Measurements from ENCODE around the gene CSF3R. TPM values are rescaled to one million over a fixed set of nuclear protein-coding genes. Genes with fewer than 3 reads are reported as not detected.
"Not testable (repeated sequence)": the region's sequence is repeated elsewhere in the genome, so short reads cannot be mapped to it uniquely, and the experiment has no call there.

Gene CSF3R
- total RNA-seq, 1 experiment from 2014 or later, result not detected

DNA sequence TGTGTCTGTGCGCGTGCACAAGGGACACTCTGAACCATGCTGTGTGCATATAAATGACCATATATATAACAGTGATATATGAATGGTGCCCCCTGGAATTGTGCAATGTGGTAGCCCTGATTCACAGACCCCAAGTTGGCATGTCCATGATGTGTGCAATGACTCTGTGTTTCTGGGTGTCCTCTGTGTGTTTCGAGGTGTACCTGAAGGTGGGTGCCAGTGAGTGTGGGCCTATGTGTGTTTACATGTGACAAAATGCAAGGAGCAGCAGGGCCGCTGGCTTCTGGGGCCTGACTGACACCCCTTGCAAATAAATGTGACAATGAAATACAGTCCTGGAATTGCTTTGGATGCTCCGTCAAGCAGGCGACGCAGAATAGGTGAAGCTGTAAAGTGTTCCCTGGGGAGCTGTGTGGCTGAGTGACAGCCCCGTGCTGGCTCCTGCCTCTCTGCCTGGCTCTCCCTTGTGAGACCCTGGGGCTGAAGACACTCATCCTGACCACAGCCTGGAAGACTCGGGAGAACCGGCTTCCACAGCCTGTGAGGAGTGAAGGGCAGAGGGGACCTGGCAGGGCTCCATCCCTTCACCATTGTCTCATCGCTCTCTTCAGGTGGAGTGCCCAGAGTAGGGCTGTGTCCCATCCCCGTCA is 38.2 kb upstream of the CSF3R start:
- Histone ChIP-seq H3K4me3 (no peak overlapping the region), H3K27ac (no peak overlapping the region), H3K4me1 (replicated peaks) (no peaks in the 10 kb centered on the region), H3K9me3 (replicated peaks) (no peaks in the 10 kb centered on the region), H3K36me3 (no peaks in the 10 kb centered on the region), H3K27me3 (replicated peaks) (peaks cover 3% of the 10 kb centered on the region; the same call in 1 of the 2 replicates)
- peak in 1 of 2 experiments; percentile 12 for DNase-seq (ENCODE audit: low read depth in 1 of 2, low spot score in 2 of 2)

GRCh38 chr1:36520056-36520455 is 37.3 kb upstream of the CSF3R start:
- no peak for DNase-seq (ENCODE audit: low read depth in 1 of 2, low spot score in 2 of 2)
- H3K27ac ChIP-seq, result no peak overlapping the region
- no peaks in the 10 kb centered on the region for H3K27me3 ChIP-seq (replicated peaks)
- no peaks in the 10 kb centered on the region for H3K4me1 ChIP-seq (replicated peaks)
- no peaks in the 10 kb centered on the region for H3K36me3 ChIP-seq
- H3K4me3 ChIP-seq, result no peak overlapping the region
- no peaks in the 10 kb centered on the region for H3K9me3 ChIP-seq (replicated peaks)

- Histone ChIP-seq H3K4me3 (no peak overlapping the region), H3K27ac (no peak overlapping the region), H3K36me3 (no peaks in the 10 kb centered on the region), H3K9me3 (replicated peaks) (no peaks in the 10 kb centered on the region), H3K27me3 (replicated peaks) (peaks cover 5% of the 10 kb centered on the region; the same call in 1 of the 2 replicates), H3K4me1 (replicated peaks) (no peaks in the 10 kb centered on the region)
- no peak for DNase-seq (ENCODE audit: low read depth in 1 of 2, low spot score in 2 of 2)
Observed at GRCh38 chr1:36517011-36517771, 34.5 kb upstream of the CSF3R start.

DNA sequence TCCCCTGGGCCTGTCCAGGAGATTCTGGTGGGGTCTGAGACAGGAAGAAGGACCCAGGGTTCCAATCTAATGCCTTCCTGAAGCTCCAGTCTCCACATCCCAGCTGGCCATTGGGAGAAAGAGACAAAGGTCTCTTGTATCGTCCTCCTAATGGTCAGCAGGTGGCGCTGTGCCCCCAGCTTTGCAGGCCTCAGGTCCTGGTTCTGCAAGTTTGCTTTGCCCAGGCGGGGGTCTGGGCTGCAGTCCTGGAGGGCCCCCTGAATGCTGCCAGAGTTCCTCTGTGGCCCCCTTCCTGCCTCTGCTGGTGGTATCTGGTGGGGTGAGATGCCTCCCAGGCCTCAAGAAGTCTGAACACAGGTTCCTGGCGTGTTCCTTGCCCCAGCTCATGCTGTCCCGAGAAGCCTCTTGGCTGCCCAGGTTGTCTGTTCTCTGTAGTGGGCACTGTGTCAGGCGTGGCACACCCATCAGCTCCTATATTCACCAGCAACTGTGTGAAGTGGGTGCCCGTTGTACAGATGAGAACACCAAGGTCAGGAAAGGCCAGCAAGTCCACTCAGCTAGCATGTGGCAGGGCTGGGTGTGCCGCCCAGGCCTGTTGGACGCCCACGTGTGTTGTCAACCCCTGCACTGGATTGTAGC is 33.8 kb upstream of the CSF3R start:
- Histone ChIP-seq H3K4me3 (no peak overlapping the region), H3K9me3 (replicated peaks) (no peaks in the 10 kb centered on the region), H3K4me1 (replicated peaks) (no peaks in the 10 kb centered on the region), H3K36me3 (no peaks in the 10 kb centered on the region), H3K27me3 (replicated peaks) (peaks cover 5% of the 10 kb centered on the region; the same call in 1 of the 2 replicates), H3K27ac (no peak overlapping the region)
- DNase-seq (ENCODE audit: low read depth in 1 of 2, low spot score in 2 of 2), result peak in 1 of 2 experiments; percentile 38

DNA sequence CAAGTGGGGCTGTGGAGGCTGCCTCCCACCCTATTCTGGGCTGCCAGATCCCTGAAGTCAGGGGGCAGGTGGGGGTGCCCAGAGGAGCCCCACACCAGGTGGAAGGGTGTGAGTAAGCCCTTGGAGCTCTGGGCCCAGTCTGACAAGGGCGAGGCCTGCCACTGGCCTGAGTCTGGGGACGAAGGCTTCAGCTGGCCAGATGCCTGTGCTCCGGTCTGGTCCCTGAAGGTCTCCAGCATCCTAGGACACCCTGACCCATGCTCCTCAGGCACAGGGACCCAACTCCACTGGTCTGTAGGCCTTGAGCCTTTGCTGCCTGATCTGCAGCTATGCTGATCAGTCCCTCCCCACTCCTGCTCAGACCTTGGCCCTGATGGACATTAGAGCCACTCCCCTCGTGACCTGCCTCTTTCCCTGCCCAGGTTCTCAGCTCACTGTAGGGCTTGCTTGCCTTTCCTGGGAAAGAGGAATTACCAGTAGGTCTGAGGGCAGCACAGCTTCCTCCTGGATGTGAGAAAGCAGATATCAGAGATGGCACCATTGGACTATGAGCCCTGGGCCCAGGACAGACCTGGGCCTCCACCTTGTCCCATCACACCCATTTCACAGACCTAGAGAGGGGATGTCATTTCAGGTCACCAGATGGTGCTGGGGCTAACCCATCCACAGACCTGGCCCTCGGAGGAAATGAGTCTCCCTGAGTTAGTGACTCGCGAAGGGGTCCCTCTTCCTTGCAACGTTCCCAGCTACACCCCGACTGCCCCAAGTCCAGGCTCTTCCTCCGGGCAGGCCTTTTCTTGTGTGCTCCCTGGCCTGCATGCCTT is 32.8 kb upstream of the CSF3R start:
- Histone ChIP-seq H3K4me3 (no peak overlapping the region), H3K4me1 (replicated peaks) (no peaks in the 10 kb centered on the region), H3K27me3 (replicated peaks) (peaks cover 5% of the 10 kb centered on the region; the same call in 1 of the 2 replicates), H3K36me3 (no peaks in the 10 kb centered on the region), H3K27ac (no peak overlapping the region), H3K9me3 (replicated peaks) (no peaks in the 10 kb centered on the region)
- no peak for DNase-seq (ENCODE audit: low read depth in 1 of 2, low spot score in 2 of 2)

DNA sequence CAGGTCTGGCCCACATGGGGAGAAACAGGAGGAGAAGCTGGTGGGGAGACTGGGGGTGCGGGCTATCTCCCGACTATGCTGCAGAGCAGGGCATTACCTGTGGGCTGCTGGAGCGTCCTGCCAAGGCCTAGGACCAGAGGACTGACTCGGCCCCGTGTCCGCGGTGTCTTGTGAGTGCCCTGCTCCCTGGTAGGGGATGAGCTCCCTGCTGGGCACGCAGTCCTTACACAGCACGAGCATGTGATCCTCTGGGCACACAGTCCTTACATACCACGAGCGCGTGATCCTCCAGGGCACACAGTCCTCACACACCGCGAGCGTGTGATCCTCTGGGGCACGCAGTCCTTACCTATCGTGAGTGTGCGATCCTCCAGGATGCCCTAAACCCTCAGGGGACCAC is 31.8 kb upstream of the CSF3R start:
- Histone ChIP-seq H3K4me3 (no peak overlapping the region), H3K4me1 (replicated peaks) (no peaks in the 10 kb centered on the region), H3K27me3 (replicated peaks) (peaks cover 5% of the 10 kb centered on the region; the same call in 1 of the 2 replicates), H3K36me3 (no peaks in the 10 kb centered on the region), H3K9me3 (replicated peaks) (no peaks in the 10 kb centered on the region), H3K27ac (no peak overlapping the region)
- DNase-seq (ENCODE audit: low read depth in 1 of 2, low spot score in 2 of 2), result no peak

DNA sequence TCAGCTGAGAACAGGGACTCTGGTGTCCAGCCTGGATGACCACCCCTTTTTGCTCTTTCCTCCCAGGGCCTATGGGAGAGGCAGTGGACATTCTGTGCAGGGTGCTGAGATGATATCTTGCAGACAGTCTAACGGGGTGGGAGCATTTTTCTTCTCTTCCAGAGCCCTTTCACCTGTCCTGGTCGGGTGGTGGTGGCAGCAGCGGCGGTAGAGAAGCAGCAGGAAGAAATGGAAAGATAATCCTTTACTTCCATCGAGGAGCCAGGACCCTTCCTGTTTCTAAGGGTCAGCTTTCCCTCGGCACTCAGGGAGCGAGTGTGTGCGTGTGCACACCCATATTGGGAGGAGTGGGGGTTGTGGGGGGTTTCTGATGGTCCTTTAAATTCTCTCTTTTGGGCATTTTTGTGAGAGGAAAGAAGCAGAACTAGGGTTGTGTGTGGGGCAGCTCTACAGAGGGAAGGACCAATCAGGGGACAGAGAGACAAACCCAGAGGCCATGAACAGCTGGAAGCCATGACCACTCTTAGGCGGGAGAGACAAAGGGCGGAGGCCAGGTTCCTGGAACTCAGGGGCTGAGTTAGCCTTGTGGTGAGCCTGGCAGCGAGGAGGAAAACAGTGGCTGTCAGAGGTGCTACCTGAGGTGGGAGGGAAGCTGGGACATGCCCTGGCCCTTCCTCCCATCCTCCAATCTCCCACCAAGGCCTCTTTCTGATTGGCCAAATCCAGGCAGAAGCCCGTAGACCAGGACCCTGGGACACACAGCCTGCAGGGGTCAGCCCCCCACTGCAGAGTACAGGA is 31.2 kb upstream of the CSF3R start:
- Histone ChIP-seq H3K27me3 (replicated peaks) (peaks cover 5% of the 10 kb centered on the region; the same call in 1 of the 2 replicates), H3K4me3 (no peak overlapping the region), H3K27ac (no peak overlapping the region), H3K4me1 (replicated peaks) (no peaks in the 10 kb centered on the region), H3K36me3 (no peaks in the 10 kb centered on the region), H3K9me3 (replicated peaks) (0 out of 2 replicates have a peak, but pooled peaks cover under 1% of the 10 kb centered on the region)
- no peak for DNase-seq (ENCODE audit: low read depth in 1 of 2, low spot score in 2 of 2)

DNA sequence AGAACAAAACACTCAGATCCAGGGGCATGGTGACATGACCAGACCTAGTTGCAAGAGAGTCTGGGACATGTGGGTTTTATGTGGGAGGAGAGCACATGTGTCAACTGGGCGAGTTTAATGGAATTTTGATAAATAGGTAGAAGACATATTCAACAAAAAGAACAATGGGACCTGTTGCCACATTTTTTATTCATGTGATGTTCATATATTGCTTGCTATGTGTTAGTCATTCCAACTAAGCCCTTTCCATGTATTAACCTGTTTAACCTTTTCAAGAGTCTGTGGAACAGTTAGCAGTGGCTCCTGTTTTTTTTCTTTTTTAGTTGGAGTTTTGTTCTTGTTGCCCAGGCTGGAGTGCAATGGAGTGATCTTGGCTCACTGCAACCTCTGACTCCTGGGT is 30.1 kb upstream of the CSF3R start:
- no peak for DNase-seq (ENCODE audit: low read depth in 1 of 2, low spot score in 2 of 2)
- no peak overlapping the region for H3K4me3 ChIP-seq
- H3K27me3 ChIP-seq (replicated peaks), result peaks cover 5% of the 10 kb centered on the region; the same call in 1 of the 2 replicates
- no peak overlapping the region for H3K27ac ChIP-seq
- H3K36me3 ChIP-seq, result no peaks in the 10 kb centered on the region
- 0 out of 2 replicates have a peak, but pooled peaks cover 2% of the 10 kb centered on the region for H3K9me3 ChIP-seq (replicated peaks)
- no peaks in the 10 kb centered on the region for H3K4me1 ChIP-seq (replicated peaks)

- Histone ChIP-seq H3K4me1 (replicated peaks) (no peaks in the 10 kb centered on the region), H3K4me3 (no peak overlapping the region), H3K27me3 (replicated peaks) (peaks cover 5% of the 10 kb centered on the region; the same call in 1 of the 2 replicates), H3K36me3 (no peaks in the 10 kb centered on the region), H3K9me3 (replicated peaks) (0 out of 2 replicates have a peak, but pooled peaks cover 2% of the 10 kb centered on the region), H3K27ac (no peak overlapping the region)
- no peak for DNase-seq (ENCODE audit: low read depth in 1 of 2, low spot score in 2 of 2)
Observed at GRCh38 chr1:36511804-36512798, 29.4 kb upstream of the CSF3R start.

GRCh38 chr1:36511220-36511619 is 28.5 kb upstream of the CSF3R start:
- DNase-seq (ENCODE audit: low read depth in 1 of 2, low spot score in 2 of 2); H3K4me3 ChIP-seq; H3K4me1 ChIP-seq (replicated peaks); H3K9me3 ChIP-seq (replicated peaks); H3K36me3 ChIP-seq; H3K27ac ChIP-seq: not testable (repeated sequence)
- H3K27me3 ChIP-seq (replicated peaks), result peaks cover 12% of the 10 kb centered on the region

GRCh38 chr1:36510418-36510817 is 27.7 kb upstream of the CSF3R start:
- Histone ChIP-seq H3K4me3 (no peak overlapping the region), H3K9me3 (replicated peaks) (0 out of 2 replicates have a peak, but pooled peaks cover 2% of the 10 kb centered on the region), H3K4me1 (replicated peaks) (no peaks in the 10 kb centered on the region), H3K27me3 (replicated peaks) (peaks cover 15% of the 10 kb centered on the region), H3K36me3 (no peaks in the 10 kb centered on the region), H3K27ac (no peak overlapping the region)
- no peak for DNase-seq (ENCODE audit: low read depth in 1 of 2, low spot score in 2 of 2)

DNA sequence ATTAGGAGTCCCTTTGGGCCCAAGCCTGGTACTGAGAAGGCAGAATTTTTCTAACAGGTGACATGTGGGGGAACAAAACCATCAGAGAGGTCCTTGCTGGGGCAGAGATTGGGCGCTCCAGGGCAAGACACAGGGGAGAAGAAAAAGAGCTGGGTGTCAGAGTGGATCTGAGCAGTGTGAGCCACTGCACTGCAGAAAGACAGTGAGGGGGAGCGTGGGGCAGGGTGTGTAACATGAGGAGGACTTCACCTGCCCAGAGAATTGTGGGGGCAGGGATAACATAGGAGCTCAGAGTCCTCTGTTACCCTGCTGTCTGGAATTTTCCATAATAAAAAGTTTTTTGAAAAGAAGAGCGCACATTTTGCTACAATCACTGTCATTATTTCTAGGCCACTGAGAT is 25.5 kb upstream of the CSF3R start:
- Histone ChIP-seq H3K4me3 (no peak overlapping the region), H3K9me3 (replicated peaks) (0 out of 2 replicates have a peak, but pooled peaks cover 2% of the 10 kb centered on the region), H3K27ac (no peak overlapping the region), H3K36me3 (no peaks in the 10 kb centered on the region), H3K27me3 (replicated peaks) (peaks cover 30% of the 10 kb centered on the region), H3K4me1 (replicated peaks) (no peaks in the 10 kb centered on the region)
- no peak for DNase-seq (ENCODE audit: low read depth in 1 of 2, low spot score in 2 of 2)

Measured in SJSA1 (cell line).